SK-N-MC (cell line): ENCODE measurements around the gene LFNG.

Experiments
- DNase-seq: peaks from one replicate; pipeline ENCODE4 v3.0.0-alpha.2; 2011; ENCODE audit warnings: low read depth, low spot score
- H3K27ac ChIP-seq: fragments of 200-600 bp; sonication (generic); 2 replicates; pipeline ENCODE4 v1.5.1; 2016; ENCODE audit warnings: mixed run types
- H3K36me3 ChIP-seq: fragments of 200-600 bp; sonication (generic); 2 replicates; pipeline ENCODE4 v1.6.1; 2017; ENCODE audit warnings: antibody characterized with exemption, low read length, mixed read lengths; ENCODE audit not compliant: insufficient read depth
- H3K4me3 ChIP-seq: fragments of 200-600 bp; sonication (generic); 2 replicates; pipeline ENCODE4 v1.5.1; 2016
- H3K9ac ChIP-seq: fragments of 200-600 bp; sonication (generic); 2 replicates; pipeline ENCODE4 v1.8.0; 2017; ENCODE audit warnings: mixed run types, mixed read lengths; ENCODE audit not compliant: insufficient read length
- H3K9me3 ChIP-seq: fragments of 200-600 bp; sonication (generic); 2 replicates; pipeline ENCODE4 v1.6.1; 2017; ENCODE audit warnings: low read depth, mild to moderate bottlenecking, antibody characterized with exemption, low read length, moderate library complexity, mixed read lengths
- EZH2 ChIP-seq: fragments of 200-600 bp; sonication (generic); IDR thresholded peaks from one replicate; pipeline ENCODE4 v1.6.1; 2017; ENCODE audit warnings: antibody characterized with exemption
- FOXP2 ChIP-seq: optimal IDR thresholded peaks from 2 replicates; pipeline ENCODE3; 2011; ENCODE audit warnings: mild to moderate bottlenecking, moderate library complexity; ENCODE audit not compliant: insufficient read depth; ENCODE audit errors: extremely low read length, control extremely low read depth
- POLR2AphosphoS5 ChIP-seq: IDR thresholded peaks from 2 replicates; pipeline ENCODE4 v1.6.1; 2012; ENCODE audit warnings: mild to moderate bottlenecking, low read depth, low read length, borderline replicate concordance

Gene LFNG

DNA sequence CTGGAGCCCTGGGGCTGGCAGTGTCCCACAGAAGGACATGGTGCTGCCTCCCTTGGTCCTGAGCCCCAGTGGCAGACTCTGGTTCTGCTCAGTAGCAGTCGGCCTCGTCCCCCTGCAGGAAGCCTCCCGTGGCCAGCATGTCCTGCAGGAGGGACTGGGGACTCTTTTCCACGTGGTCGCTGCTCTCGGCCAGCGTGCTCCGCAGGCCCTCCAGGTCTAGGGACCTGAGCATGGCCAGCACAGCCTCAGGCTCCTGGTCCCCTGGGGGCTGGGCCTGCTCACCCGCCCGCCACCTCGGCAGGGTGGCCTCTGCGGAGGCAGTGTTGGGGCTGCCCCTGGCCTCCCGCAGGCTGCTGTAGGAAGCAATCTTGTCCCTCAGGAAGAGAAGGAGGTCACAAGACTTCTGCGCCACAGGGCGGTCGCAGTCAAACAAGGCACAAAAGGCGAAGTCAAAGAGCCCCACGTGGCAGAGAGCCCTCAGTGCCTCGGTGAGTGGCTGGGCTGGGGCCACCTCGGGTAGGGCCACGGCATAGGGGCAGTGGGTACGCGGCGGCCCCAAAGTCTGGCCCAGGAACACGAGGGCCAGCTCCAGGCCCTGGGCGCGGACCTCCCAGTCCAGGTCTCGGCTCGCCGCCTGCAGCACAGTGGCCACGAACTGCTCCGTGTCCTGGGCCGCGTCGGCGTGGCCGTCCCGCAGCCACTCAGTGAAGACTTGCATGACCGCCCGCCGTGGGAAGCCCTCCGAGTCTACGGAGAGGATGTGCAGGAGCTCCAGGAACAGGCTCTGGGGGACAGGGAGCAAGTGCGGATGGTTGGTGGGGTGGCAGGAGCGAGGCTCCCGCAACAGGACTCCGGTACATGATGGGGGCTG lies 18.6 kb downstream of the LFNG start:
- no peak overlapping the region for H3K27ac ChIP-seq
- peaks cover 29% of the 10 kb centered on the region; the same call in 1 of the 2 replicates for H3K36me3 ChIP-seq
- H3K9ac ChIP-seq: no peak overlapping the region
- H3K9me3 ChIP-seq: no peaks in the 10 kb centered on the region
- DNase-seq: no peak
- no peak overlapping the region for H3K4me3 ChIP-seq
- TF ChIP-seq FOXP2: no peak
- no peak for TF ChIP-seq POLR2AphosphoS5
- TF ChIP-seq EZH2: no peak

DNA sequence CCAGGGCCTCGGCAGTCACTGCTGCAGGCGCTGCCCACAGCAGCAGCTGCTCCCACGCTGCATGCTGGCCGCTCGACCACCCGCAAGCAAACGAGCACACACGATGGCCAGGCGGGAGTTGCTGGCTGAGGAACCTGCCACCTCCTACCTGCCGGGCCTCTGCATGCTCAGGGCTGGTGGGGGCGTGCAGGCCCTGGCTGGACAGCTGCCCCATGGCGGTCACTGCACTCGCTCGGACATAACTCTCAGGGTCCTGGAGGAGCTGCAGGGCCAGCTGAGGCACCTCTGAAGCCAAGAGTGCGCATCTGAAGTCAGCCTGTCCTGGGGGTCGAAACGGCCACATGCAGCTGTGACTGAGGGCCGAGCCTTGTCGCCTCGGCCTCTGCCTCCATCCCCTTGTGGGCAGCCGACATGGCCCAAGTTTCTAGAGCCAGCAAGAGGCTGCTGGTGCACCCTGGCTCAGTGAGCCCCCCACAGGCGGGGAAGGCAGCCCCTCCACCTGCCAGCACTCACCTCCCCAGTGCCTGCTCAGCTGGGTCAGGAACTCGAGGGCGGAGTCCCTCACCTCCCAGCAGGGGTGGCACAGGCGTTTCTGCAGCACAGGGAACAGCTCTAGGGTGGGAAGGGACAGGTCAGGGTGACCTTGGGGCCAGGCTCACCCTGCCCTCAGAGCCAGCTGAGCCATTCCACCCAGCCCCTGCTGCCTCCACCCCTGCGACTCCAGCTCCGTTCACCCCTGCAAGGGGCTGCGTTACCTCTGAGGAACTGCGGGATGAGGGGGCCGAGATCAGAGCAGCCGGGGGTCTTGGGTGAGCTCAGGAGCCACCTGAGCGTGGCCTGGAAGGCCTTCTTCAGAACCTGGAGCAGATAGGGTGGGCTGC lies 19.7 kb downstream of the LFNG start:
- no peak for TF ChIP-seq FOXP2
- no peak for TF ChIP-seq POLR2AphosphoS5
- TF ChIP-seq EZH2: no peak
- H3K9ac ChIP-seq: no peak overlapping the region
- no peak for DNase-seq
- no peak overlapping the region for H3K27ac ChIP-seq
- peaks cover 38% of the 10 kb centered on the region; the same call in 1 of the 2 replicates for H3K36me3 ChIP-seq
- no peak overlapping the region for H3K4me3 ChIP-seq
- H3K9me3 ChIP-seq: no peaks in the 10 kb centered on the region

DNA sequence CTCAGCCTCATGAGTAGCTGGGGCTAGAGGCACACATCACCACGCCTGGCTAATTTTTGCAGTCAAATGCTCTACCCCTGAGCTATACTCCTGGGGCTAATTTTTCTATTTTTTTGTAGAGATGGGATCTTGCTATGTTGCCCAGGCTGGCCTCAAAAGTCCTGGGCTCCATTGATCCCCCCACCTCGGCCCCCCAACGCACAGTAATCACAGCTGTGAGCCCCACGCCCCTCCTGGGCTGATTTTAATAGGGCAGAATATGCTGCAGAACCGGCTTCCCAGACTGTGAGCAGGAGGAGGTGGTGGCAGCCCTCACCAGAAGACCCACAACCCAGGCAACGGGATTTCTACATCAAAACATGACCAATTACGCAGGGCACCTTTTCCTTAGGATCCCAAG lies 20.6 kb downstream of the LFNG start:
- Histone ChIP-seq H3K36me3 (peaks cover 42% of the 10 kb centered on the region; the same call in 1 of the 2 replicates), H3K9ac (no peak overlapping the region), H3K4me3 (no peak overlapping the region), H3K27ac (no peak overlapping the region), H3K9me3 (no peaks in the 10 kb centered on the region)
- DNase-seq: no peak
- TF ChIP-seq FOXP2: no peak
- no peak for TF ChIP-seq POLR2AphosphoS5
- no peak for TF ChIP-seq EZH2

DNA sequence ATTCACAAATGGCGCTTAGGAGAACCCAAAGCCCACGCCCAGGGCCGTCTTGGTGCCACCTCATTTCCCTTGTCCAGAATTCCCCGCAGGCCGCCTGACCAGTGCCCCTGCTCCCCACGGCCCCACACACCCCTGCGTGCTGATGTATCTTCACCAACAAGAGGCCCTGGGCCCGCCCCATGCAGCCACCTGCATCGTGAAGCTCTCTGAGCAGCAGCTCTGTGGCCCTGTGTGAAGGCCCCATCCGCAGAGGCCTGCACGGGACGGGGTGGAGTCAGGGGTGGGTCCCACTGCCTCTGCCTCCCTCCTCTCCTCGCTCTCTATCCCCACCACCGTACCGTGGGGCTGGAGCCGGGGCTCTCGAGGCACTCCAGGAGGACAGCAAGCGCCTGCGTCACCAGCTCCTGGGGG lies 21.1 kb downstream of the LFNG start:
- Histone ChIP-seq H3K4me3 (no peak overlapping the region), H3K36me3 (peaks cover 42% of the 10 kb centered on the region; the same call in 1 of the 2 replicates), H3K9ac (no peak overlapping the region), H3K27ac (no peak overlapping the region), H3K9me3 (no peaks in the 10 kb centered on the region)
- DNase-seq: no peak
- TF ChIP-seq POLR2AphosphoS5 (no peak), FOXP2 (no peak), EZH2 (no peak)

DNA sequence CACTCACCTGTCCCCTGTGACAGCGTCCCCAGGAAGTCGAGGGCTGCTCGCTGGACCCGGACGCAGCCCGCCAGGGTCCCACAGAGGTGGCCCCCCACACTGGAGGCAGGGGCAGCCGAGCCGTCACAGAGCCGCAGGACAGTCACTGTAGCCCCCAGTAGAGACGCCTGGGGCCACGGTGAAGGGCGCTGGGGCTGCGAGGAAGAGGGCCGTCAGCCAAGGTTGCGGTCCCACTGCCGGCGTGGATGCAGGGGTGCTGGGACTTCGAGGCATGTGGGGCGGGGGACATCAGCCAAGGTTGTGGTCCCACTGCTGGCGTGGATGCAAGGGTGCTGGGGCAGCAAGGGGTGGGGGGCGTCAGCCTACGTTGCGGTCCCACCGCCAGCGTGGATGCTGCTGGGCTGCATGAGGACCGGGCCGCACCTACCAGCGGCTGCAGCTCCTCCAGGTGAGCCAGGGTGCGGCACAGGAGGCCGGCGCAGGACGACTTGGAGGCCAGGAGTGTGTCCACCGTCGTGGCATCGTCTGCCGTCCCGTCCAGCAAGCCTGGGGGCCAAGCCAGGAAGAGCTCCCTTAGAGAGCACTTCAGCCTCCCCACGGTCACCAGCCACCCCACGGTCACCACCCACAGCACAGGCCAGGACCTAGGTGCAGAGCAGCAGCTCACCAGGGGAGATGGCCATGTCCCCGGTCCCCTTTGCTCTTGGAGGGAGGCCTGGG lies 21.9 kb downstream of the LFNG start:
- no peak for DNase-seq
- Histone ChIP-seq H3K36me3 (peaks cover 49% of the 10 kb centered on the region; the same call in 1 of the 2 replicates), H3K9me3 (no peaks in the 10 kb centered on the region), H3K4me3 (no peak overlapping the region), H3K9ac (no peak overlapping the region), H3K27ac (no peak overlapping the region)
- TF ChIP-seq POLR2AphosphoS5: no peak; the same call in 1 of the 2 replicates
- no peak for TF ChIP-seq EZH2
- no peak for TF ChIP-seq FOXP2

DNA sequence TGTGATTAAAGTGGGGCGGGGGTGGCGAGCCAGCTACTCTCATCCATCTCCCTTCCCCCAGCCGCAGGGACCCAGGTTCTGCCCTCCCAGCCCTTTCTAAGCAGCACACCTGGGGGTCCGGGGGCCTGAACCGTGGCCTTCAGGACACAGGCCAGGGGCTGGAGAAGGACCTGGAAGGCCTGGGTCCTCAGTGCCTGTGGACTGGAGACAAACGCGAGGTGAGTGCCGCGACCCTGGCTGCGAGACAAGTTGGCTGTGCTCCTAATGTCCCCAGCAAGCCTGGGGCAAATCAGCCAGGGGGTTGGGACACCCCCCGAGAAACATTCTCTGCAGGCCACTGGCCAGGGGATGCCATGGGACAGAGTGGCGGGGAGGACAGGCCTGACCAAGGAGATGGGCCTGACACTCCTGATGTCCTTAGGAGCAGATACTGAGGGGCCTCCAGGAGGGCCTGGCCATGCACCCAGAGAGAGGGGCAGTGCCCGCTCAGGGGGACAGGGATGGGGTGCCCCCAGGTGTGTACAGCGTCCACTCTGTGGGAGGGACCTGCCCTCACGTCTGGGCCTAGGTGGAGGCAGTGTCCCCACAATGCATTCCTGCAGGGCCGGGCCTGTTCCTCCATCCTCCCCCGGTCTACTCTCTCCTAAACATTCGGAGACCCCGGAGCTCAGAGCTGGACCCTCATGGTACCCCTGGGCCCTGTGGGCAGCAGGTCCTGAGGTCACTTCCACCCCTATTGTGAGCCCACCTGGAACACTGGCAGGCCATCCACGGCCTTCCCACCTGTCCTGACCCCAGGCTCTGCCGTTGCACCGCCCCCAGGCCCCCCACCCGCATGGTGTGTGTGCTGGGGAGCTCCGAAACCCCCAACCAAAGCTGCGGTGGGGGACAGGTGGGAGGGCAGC lies 22.7 kb downstream of the LFNG start:
- DNase-seq: no peak
- Histone ChIP-seq H3K4me3 (no peak overlapping the region), H3K36me3 (peaks cover 55% of the 10 kb centered on the region), H3K9me3 (no peaks in the 10 kb centered on the region), H3K27ac (no peak overlapping the region), H3K9ac (no peak overlapping the region)
- TF ChIP-seq POLR2AphosphoS5: no peak
- TF ChIP-seq EZH2: no peak
- no peak for TF ChIP-seq FOXP2

DNA sequence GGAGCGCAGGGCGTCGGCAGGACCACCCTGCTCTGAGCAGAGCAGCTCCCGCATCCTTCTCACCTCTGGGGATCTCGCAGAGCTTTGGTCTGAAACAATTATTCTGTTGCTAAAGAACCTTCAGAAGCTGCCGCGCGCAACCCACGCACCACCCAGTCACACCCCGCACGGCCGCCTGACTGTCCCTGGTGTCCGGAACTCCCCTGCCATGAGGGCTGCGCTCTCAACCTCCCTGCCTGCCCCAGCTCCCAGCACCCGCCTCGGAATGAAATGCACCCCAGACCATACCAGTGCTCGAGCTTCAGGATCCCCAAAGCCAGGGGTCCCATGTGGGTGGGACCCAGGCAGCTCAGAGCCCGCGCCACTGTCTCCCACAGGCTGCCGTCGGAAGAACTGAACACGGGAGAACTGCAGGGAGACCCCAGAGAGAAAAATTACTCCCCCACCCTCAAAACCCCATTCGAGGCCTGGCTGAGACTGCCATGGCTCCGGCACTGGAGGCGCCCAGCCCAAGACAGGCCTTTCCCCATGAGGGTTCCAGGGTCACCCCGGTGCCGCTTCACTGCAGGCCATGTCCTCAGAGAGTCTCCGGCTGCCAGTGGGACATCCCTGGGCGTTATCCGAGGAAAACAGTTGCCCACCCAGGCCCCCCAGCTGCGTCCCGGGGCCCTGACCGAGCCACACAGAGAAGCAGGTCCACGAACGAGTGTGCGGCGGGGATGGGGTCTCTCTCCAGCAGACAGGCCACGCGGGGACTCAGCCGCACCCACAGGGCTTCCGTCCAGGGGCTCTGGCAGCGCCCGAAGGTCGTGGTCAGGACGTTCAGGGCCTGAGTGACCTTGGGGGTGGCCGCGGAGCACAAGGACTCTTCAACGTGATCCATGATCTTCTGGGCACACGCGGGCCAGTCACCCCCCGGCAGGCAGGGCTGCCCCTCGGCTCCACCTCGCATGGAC lies 23.6 kb downstream of the LFNG start:
- TF ChIP-seq FOXP2 (no peak), EZH2 (no peak), POLR2AphosphoS5 (no peak)
- no peak for DNase-seq
- Histone ChIP-seq H3K9me3 (no peaks in the 10 kb centered on the region), H3K36me3 (peaks cover 60% of the 10 kb centered on the region), H3K9ac (no peak overlapping the region), H3K27ac (no peak overlapping the region), H3K4me3 (no peak overlapping the region)
